Stomach (tissue), 9 donors: ENCODE data around the gene KDM5B. TPM values are rescaled to one million over a fixed set of nuclear protein-coding genes. Genes with fewer than 3 reads are reported as not detected.
A peak's percentile ranks its signal among the peaks of the same experiment; 100 is the strongest.

Source experiments
- DNase-seq, 2 donors: peaks; one replicate each; pipeline versions ENCODE4 v3.0.0 to v3.0.0-alpha.2; 2013 to 2019
- H3K27ac ChIP-seq, 5 donors: fragments of 200-600 bp in 4 of 5; sonication (generic) in 4 of 5; one replicate each; pipeline ENCODE4 v1.5.1; 2013 to 2019; ENCODE audit warnings: mild to moderate bottlenecking in 1 of 5, moderate library complexity in 1 of 5
- H3K27me3 ChIP-seq, 3 donors: fragments of 200-600 bp; sonication (generic); one replicate each; pipeline ENCODE4 v1.5.1; 2017 to 2019; ENCODE audit warnings: mixed run types in 1 of 3
- H3K36me3 ChIP-seq, 4 donors: fragments of 200-600 bp; sonication (generic); 1 replicate in 3 of 4; 2 replicates in 1 of 4; pipeline ENCODE4 v1.5.1; 2016 to 2019
- H3K4me1 ChIP-seq, 4 donors: fragments of 200-600 bp; sonication (generic); one replicate each; pipeline ENCODE4 v1.5.1; 2016 to 2019
- H3K4me3 ChIP-seq, 4 donors: fragments of 200-600 bp; sonication (generic) in 3 of 4; one replicate each; pipeline ENCODE4 v1.5.1; 2016 to 2019; ENCODE audit warnings: mild to moderate bottlenecking in 1 of 4
- H3K9me3 ChIP-seq, 4 donors: fragments of 200-600 bp; sonication (generic); one replicate each; pipeline ENCODE4 v1.5.1; 2016 to 2019
- EP300 ChIP-seq: sonication (generic); formaldehyde crosslinking; IDR thresholded peaks from one replicate; pipeline ENCODE4 v1.6.1; 2017; ENCODE audit warnings: antibody characterized with exemption
- POLR2A ChIP-seq, 4 donors: fragments of 450-650 bp; IDR thresholded peaks; one replicate each; pipeline ENCODE4 v1.6.1; 2016; ENCODE audit warnings: antibody characterized with exemption in 4 of 4, control low read depth in 2 of 4, mild to moderate bottlenecking in 1 of 4, moderate library complexity in 1 of 4
- POLR2AphosphoS5 ChIP-seq, 3 donors: sonication (generic); formaldehyde crosslinking; IDR thresholded peaks; one replicate each; pipeline ENCODE4 v1.6.1; 2016; ENCODE audit warnings: antibody characterized with exemption in 3 of 3
- WGBS, 5 donors: extraction: QIAGEN DNeasy Blood & Tissue Kit in 3 of 5; methylation state at CpG; one replicate each; pipeline versions ENCODE4 v1.1.5 to v1.1.7; 2013 to 2018; 5-methylcytosine and 5-hydroxymethylcytosine counted together
- intact Hi-C: fragments of 100-400 bp; cut with DNase I; formaldehyde crosslinking; loops from one replicate; pipeline ENCODE4 v1.15.1; 2023; ENCODE audit warnings: low total_unique reads
- polyA plus RNA-seq, 3 donors: library from polyadenylated mRNA; stranded (reverse); fragments of 200-250 nt; gene quantifications; one replicate each; pipeline ENCODE4 v1.2.3, GENCODE V29; 2013
- total RNA-seq, 5 donors: library from RNA; depleted of rRNA; stranded (reverse); fragments of >200 nt; gene quantifications; one replicate each; pipeline versions ENCODE4 v1.1.0 to v1.2.3, GENCODE V29; 2014 to 2016
- TF ChIP-seq, protein P1 (sequence below), 7 experiments: fragments of 450-650 bp in 4 of 7; fragments of 200-600 bp in 3 of 7; sonication (generic) in 3 of 7; IDR thresholded peaks; one replicate each; pipeline ENCODE4 v1.5.1; 2016 to 2019; ENCODE audit warnings: antibody characterized with exemption in 7 of 7, control low read depth in 2 of 7, mild to moderate bottlenecking in 1 of 7
- donor health status: healthy with polysubstance abuse.
- donor health status: Bipolar disorder and iron deficiency.
- donor health status: healthy.

The KDM5B gene
- total and polyA plus RNA-seq, 8 donors = 6.5 to 229 (median 52.8) TPM

DNA sequence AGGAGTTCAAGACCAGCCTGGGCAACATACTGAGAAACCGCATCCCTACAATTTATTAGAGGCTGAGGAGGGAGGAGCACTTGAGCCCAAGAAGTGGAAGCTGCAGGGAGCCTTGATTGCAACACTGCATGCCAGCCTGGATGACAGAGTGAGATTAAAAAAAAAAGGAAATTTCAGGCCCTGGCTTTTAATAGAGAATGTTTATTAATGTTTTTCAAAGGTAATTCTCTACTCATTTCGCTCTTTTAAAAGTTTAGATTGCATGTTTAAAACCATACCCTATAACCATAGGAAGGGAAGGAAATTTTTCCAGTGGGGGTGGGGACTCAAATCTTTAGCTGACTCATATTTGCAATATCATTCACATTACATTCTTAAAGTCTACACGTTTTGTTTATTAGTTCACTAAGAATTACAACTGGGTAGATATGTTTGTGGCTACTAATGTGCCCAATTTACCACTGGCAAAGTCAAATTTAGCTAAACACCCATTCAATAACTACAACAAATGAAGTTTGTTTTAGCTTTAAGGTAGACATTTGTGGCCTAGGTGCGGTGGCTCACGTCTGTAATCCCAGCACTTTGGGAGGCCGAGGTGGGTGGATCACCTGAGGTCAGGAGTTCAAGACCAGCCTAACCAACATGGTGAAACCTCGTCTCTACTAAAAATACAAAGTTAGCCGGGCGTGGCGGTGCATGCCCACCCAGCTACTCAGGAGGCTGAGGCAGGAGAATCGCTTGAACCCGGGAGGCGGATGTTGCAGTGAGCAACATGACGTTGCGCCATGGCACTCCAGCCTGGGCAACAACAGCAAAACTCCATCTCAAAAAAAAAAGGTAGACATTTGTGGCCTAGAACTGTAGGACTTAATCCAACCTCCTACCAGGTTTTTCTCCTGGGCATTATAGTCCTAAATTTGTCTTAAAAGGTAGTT is 5.0 kb downstream of the KDM5B start:
- TF ChIP-seq, protein P1, sequence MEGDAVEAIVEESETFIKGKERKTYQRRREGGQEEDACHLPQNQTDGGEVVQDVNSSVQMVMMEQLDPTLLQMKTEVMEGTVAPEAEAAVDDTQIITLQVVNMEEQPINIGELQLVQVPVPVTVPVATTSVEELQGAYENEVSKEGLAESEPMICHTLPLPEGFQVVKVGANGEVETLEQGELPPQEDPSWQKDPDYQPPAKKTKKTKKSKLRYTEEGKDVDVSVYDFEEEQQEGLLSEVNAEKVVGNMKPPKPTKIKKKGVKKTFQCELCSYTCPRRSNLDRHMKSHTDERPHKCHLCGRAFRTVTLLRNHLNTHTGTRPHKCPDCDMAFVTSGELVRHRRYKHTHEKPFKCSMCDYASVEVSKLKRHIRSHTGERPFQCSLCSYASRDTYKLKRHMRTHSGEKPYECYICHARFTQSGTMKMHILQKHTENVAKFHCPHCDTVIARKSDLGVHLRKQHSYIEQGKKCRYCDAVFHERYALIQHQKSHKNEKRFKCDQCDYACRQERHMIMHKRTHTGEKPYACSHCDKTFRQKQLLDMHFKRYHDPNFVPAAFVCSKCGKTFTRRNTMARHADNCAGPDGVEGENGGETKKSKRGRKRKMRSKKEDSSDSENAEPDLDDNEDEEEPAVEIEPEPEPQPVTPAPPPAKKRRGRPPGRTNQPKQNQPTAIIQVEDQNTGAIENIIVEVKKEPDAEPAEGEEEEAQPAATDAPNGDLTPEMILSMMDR (IDR thresholded peaks at IDR 0.05) = no peak
- no peak for TF ChIP-seq EP300
- no peak for TF ChIP-seq POLR2AphosphoS5 (IDR thresholded peaks at IDR 0.05)
- TF ChIP-seq POLR2A (IDR thresholded peaks at IDR 0.05) = no peak
- Histone ChIP-seq H3K9me3 (no peaks in the 10 kb centered on the region), H3K27me3 (no peaks in the 10 kb centered on the region), H3K4me3 (no peak overlapping the region), H3K36me3 (no peaks in the 10 kb centered on the region), H3K4me1 (peaks cover 12 to 57% (median 42%) of the 10 kb centered on the region in 4 donors), H3K27ac (peak overlapping the region in 1 of 5 donors; percentile 29)
- intact Hi-C loops = no loop called here
- no peak for DNase-seq
- WGBS, 5 donors = 71 to 87% (median 84%) methylated on average over 10 to 15 of the region's 15 CpGs

DNA sequence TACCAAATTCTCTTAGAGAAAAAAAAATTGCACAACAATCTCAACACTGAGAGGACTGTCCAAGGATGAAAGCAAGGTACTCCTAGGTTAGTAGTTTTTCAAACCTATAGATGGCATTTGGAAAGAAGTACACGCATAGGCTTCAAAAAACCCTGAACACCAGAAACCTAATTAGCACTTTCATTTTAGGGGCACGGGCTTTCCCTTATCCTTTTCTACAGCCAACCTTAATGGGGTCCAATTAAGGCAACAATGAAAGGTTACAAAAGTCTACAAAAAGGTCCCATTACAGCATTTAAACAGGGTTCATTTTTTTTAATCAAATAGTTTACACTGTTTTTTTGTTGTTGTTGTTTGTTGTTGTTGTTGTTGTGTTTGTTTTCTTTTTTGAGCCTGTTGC is 6.2 kb downstream of the KDM5B start:
- Histone ChIP-seq H3K9me3 (no peaks in the 10 kb centered on the region), H3K4me3 (no peak overlapping the region), H3K27ac (no peak overlapping the region), H3K4me1 (peaks cover 14 to 68% (median 46%) of the 10 kb centered on the region in 4 donors), H3K36me3 (no peaks in the 10 kb centered on the region), H3K27me3 (no peaks in the 10 kb centered on the region)
- WGBS, 5 donors = 65 to 91% (median 68%) methylated on average over 2 of the region's 2 CpGs
- TF ChIP-seq EP300 (no peak), POLR2A (IDR thresholded peaks at IDR 0.05) (no peak), POLR2AphosphoS5 (IDR thresholded peaks at IDR 0.05) (no peak)
- TF ChIP-seq, protein P1 (IDR thresholded peaks at IDR 0.05) = no peak
- no peak for DNase-seq
- intact Hi-C loops = no loop called here

GRCh38 chr1:202801175-202801574 is 7.0 kb downstream of the KDM5B start:
- no peak overlapping the region for H3K4me3 ChIP-seq
- peaks cover 0 to 7% (median 0%) of the 10 kb centered on the region in 4 donors for H3K36me3 ChIP-seq
- intact Hi-C loops = no loop called here
- whole genome bisulfite sequencing, 5 donors = 89 to 97% (median 95%) methylated on average over 2 of the region's 2 CpGs
- H3K27ac ChIP-seq = no peak overlapping the region
- no peaks in the 10 kb centered on the region for H3K27me3 ChIP-seq
- DNase-seq = no peak
- no peaks in the 10 kb centered on the region for H3K9me3 ChIP-seq
- peaks cover 13 to 71% (median 44%) of the 10 kb centered on the region in 4 donors for H3K4me1 ChIP-seq
- TF ChIP-seq POLR2A (IDR thresholded peaks at IDR 0.05) (no peak), POLR2AphosphoS5 (IDR thresholded peaks at IDR 0.05) (no peak), EP300 (no peak)
- TF ChIP-seq, protein P1 (IDR thresholded peaks at IDR 0.05) = no peak

GRCh38 chr1:202800742-202801141 is 7.5 kb downstream of the KDM5B start:
- peaks cover 0 to 7% (median 0%) of the 10 kb centered on the region in 4 donors for H3K36me3 ChIP-seq
- H3K27me3 ChIP-seq = no peaks in the 10 kb centered on the region
- H3K4me3 ChIP-seq = no peak overlapping the region
- H3K4me1 ChIP-seq = peaks cover 9 to 66% (median 46%) of the 10 kb centered on the region in 4 donors
- WGBS, 5 donors = 77 to 96% (median 83%) methylated on average over 1 of the region's 1 CpG
- no peaks in the 10 kb centered on the region for H3K9me3 ChIP-seq
- no peak overlapping the region for H3K27ac ChIP-seq
- DNase-seq = no peak
- TF ChIP-seq POLR2A (IDR thresholded peaks at IDR 0.05) (no peak), EP300 (no peak), POLR2AphosphoS5 (IDR thresholded peaks at IDR 0.05) (no peak)
- TF ChIP-seq, protein P1 (IDR thresholded peaks at IDR 0.05) = no peak
- intact Hi-C loops = no loop called here
